Measurements from ENCODE around the gene CTNND2.

Gene CTNND2

DNA sequence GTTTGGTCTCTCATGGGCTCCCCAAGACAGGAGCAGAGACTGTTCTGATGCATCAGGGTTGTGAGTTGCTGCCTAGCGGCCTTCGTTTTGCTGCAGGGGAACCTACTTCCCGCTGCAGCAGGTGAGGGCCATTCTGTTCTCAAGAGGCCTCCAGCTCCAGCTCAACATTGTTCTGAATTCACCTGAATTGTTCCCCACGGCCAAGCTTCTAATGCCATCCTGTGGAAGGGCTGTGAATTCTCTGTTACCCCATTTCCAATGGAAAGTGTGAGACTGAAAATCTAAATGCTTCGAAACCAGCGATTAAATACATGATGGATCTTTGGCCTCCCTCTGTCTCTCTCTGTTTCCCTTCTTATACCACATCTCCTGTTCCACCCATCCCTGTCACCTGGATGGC is 794.1 kb downstream of the CTNND2 start:
- Histone ChIP-seq H3K9ac (ENCODE audit: low read length) (no peak overlapping the region), H3K27me3 (replicated peaks; ENCODE audit: control insufficient read depth, insufficient read depth, low read length) (no peaks in the 10 kb centered on the region), H3K9me3 (ENCODE audit: control insufficient read depth, low read length) (peaks cover 3% of the 10 kb centered on the region), H3K36me3 (ENCODE audit: control insufficient read depth, insufficient read depth, low read length, severe bottlenecking) (no peaks in the 10 kb centered on the region), H3K4me1 (ENCODE audit: control insufficient read depth, insufficient read depth, low read length) (no peaks in the 10 kb centered on the region), H3K4me3 (ENCODE audit: low read length) (no peak overlapping the region)
- no peak for DNase-seq (ENCODE audit: low read depth)

DNA sequence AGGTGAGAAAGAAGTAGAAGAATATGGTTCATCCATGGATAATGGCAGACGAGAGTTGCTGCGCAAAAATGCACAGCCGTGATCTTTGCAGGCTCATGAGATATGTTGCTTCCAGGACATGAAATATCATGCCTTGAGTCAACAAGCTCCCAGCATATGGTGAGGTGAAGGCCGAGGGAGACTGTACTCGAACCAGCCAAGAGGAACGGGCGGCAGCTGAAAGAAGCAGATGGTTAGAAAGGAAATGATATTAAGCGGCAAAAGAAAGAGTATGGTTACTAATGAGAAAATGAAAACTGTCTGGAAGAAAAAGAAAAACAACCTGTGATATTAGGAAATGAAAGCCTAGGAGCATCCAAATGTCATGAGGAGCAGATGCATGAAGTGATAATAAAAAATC is 798.5 kb downstream of the CTNND2 start:
- Histone ChIP-seq H3K27me3 (replicated peaks; ENCODE audit: control insufficient read depth, insufficient read depth, low read length) (no peaks in the 10 kb centered on the region), H3K4me3 (ENCODE audit: low read length) (no peak overlapping the region), H3K9ac (ENCODE audit: low read length) (no peak overlapping the region), H3K36me3 (ENCODE audit: control insufficient read depth, insufficient read depth, low read length, severe bottlenecking) (no peaks in the 10 kb centered on the region), H3K4me1 (ENCODE audit: control insufficient read depth, insufficient read depth, low read length) (no peaks in the 10 kb centered on the region), H3K9me3 (ENCODE audit: control insufficient read depth, low read length) (no peaks in the 10 kb centered on the region)
- no peak for DNase-seq (ENCODE audit: low read depth)

DNA sequence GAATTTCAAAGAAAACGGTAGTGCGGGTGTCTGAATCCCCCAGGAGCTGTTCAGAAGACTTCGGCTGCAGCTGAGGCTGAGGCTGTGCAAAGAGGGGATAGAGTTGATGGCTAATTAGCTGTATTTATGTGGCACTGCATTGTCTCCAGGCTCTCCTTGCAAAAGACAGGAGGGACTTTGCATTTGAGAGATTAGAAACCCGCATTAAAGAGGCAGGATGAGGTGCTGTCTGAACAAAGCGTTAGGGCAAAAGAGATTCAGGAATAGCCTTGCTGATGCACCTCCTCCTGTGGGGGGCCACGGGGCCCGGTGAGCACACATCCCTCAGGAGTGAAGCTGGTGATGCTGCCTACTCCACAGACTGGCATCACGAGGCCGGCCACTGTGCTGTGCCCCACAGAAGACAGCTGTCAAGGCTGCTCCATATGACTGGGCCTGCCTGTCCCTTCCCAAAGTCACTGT is 799.6 kb downstream of the CTNND2 start:
- Histone ChIP-seq H3K4me3 (ENCODE audit: low read length) (no peak overlapping the region), H3K4me1 (ENCODE audit: control insufficient read depth, insufficient read depth, low read length) (no peaks in the 10 kb centered on the region), H3K36me3 (ENCODE audit: control insufficient read depth, insufficient read depth, low read length, severe bottlenecking) (no peaks in the 10 kb centered on the region), H3K27me3 (replicated peaks; ENCODE audit: control insufficient read depth, insufficient read depth, low read length) (no peaks in the 10 kb centered on the region), H3K9me3 (ENCODE audit: control insufficient read depth, low read length) (no peaks in the 10 kb centered on the region), H3K9ac (ENCODE audit: low read length) (no peak overlapping the region)
- DNase-seq (ENCODE audit: low read depth) = no peak

DNA sequence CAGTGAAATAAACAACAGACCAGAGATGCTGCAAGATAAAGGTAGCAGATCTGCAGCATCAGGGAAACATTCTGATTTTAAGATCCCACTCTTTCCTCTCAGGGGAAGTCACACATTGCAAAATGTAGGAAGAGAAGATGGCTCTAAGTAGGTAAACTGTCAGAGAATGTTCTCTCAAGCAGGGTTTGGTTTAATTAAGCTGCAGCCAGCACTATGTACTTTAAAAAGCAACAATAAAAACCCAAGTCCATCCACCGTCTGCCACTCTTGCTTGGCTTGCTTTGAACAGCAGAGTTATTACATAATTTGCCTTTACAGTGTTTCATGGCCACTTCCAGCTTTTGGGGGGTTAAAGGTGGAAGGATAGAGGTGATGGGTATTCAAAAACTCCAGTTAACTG is 800.0 kb downstream of the CTNND2 start:
- no peaks in the 10 kb centered on the region for H3K9me3 ChIP-seq (ENCODE audit: control insufficient read depth, low read length)

DNA sequence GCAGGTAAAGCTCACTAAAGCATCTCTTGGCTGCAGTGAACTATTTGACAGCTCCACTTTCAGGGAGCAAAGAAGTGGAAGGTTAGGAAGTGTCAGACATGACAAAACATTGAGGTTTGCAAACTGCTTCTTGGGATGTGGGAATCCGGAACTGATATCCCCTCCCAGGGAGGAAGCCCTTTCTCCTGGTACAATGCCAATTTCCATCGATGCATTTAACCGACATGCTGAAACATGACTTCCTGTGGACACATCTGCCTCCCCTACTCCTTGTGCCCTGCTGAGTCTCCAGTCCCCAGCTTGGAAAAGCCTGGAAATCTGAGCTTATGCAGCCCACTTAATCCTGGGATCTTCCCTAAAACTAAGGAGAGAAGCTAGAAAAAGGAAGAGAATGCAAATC is 820.1 kb downstream of the CTNND2 start:
- no peak for DNase-seq (ENCODE audit: low read depth)
- no peaks in the 10 kb centered on the region for H3K4me1 ChIP-seq (ENCODE audit: control insufficient read depth, insufficient read depth, low read length)
- no peak overlapping the region for H3K9ac ChIP-seq (ENCODE audit: low read length)
- H3K27me3 ChIP-seq (replicated peaks; ENCODE audit: control insufficient read depth, insufficient read depth, low read length) = no peaks in the 10 kb centered on the region
- H3K9me3 ChIP-seq (ENCODE audit: control insufficient read depth, low read length) = peaks cover 15% of the 10 kb centered on the region
- no peak overlapping the region for H3K4me3 ChIP-seq (ENCODE audit: low read length)
- no peaks in the 10 kb centered on the region for H3K36me3 ChIP-seq (ENCODE audit: control insufficient read depth, insufficient read depth, low read length, severe bottlenecking)

More for the DNA sequence above, 800.0 kb downstream of the CTNND2 start:
- no peak for DNase-seq (ENCODE audit: low read depth)
- H3K4me1 ChIP-seq (ENCODE audit: control insufficient read depth, insufficient read depth, low read length) = no peaks in the 10 kb centered on the region
- H3K27me3 ChIP-seq (replicated peaks; ENCODE audit: control insufficient read depth, insufficient read depth, low read length) = no peaks in the 10 kb centered on the region
- H3K36me3 ChIP-seq (ENCODE audit: control insufficient read depth, insufficient read depth, low read length, severe bottlenecking) = no peaks in the 10 kb centered on the region
- no peak overlapping the region for H3K4me3 ChIP-seq (ENCODE audit: low read length)
- H3K9ac ChIP-seq (ENCODE audit: low read length) = no peak overlapping the region

DNA sequence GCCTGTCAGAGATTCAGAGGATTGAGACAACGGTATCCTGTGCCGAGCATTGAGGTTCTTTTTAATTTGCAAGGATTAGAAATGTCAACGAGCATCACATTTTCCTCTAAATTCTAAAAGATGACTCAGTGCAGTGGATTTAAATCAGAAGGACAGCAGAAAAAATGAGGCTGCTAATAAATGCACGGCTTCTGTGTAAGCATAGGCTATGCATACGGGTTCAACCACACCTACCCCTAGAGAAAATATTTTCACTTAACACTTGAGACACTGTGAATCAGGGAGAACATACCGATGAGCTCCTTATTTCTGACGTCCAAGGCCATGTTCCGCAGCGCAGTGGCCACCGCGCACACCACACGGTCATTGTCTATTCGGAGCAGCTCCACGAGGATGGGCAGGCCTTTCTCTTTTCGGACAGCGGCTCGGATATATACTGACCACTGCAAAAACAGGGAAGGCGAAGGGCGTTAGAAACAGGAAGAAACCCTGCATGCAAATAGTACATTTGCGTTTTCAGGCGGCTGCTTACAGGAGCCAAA is 821.8 kb downstream of the CTNND2 start:
- DNase-seq (ENCODE audit: low read depth) = no peak
- Histone ChIP-seq H3K36me3 (ENCODE audit: control insufficient read depth, insufficient read depth, low read length, severe bottlenecking) (no peaks in the 10 kb centered on the region), H3K4me1 (ENCODE audit: control insufficient read depth, insufficient read depth, low read length) (no peaks in the 10 kb centered on the region)

DNA sequence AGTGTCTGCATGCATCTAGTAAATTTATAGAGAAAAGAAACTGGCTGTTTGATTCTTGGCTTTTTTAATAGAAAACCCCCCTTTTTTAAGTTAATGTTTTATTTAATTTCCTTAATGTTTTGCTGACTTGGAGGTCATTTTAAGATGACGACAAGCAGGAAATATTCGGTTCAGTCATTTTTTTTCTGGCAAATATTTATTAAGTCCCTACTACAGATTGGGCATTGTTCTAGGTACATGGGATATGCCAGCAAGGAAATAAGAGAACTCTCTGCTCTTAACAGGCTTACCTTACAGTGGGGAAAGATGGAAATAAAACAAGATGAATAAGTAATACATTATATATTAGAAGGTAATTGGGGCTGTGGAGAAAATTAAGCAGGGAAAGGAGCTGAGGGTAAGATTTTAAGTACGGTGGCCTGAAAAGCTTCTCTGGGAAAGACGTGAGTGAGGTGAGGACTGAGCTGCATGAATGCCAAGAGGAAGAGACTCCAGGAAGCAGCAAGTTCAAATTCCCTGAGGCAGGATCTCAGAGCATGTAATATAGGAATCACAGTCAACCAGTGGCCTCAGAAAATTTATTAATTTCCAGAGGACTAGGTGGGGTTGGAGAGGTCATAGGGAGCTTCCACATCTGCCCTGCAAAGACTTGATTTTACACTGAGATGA is 827.2 kb downstream of the CTNND2 start:
- Histone ChIP-seq H3K27me3 (replicated peaks; ENCODE audit: control insufficient read depth, insufficient read depth, low read length) (peaks cover 10% of the 10 kb centered on the region), H3K9ac (ENCODE audit: low read length) (no peak overlapping the region), H3K4me3 (ENCODE audit: low read length) (no peak overlapping the region), H3K9me3 (ENCODE audit: control insufficient read depth, low read length) (no peaks in the 10 kb centered on the region), H3K4me1 (ENCODE audit: control insufficient read depth, insufficient read depth, low read length) (no peaks in the 10 kb centered on the region), H3K36me3 (ENCODE audit: control insufficient read depth, insufficient read depth, low read length, severe bottlenecking) (no peaks in the 10 kb centered on the region)
- DNase-seq (ENCODE audit: low read depth) = no peak

More for the DNA sequence above, 821.8 kb downstream of the CTNND2 start:
- Histone ChIP-seq H3K9me3 (ENCODE audit: control insufficient read depth, low read length) (peaks cover 4% of the 10 kb centered on the region), H3K9ac (ENCODE audit: low read length) (no peak overlapping the region), H3K27me3 (replicated peaks; ENCODE audit: control insufficient read depth, insufficient read depth, low read length) (no peaks in the 10 kb centered on the region), H3K4me3 (ENCODE audit: low read length) (no peak overlapping the region)

DNA sequence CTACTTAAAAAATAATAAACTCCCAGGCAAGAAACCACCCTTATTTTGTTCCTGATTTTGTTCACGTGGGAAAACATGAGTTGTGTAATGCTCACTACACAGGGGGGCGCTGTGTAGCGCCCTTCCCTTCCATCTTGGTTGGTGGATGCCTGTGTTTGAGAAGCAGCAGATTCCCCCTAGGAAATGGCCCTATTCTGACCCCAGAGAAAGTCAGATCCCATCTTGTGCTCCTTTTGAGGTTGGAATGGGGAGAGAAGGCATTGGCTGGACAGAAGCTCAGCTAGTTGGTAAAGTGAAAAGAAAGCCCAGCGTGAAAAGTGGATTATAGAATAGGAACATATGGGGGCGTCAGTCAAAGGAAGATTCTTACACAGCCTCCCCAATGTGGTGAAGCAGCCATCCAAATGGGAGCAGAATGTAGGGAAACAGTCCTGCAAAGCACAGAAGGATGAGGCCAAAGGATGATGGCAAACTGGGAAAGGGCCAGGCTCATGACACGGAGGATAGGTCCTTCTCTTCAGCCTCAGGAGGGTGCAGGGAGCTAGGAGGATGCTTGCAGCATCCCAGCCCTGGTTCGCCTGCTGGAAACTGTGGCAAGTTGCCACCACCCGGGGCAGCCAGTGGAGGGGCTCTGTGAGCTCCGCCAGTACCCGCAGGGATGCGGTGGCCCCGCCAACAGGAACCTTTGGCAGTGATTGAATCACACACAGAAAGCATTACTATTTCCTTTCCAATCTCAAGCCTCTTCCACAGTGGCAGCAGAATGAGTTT is 829.0 kb downstream of the CTNND2 start:
- H3K9me3 ChIP-seq (ENCODE audit: control insufficient read depth, low read length) = no peaks in the 10 kb centered on the region
- DNase-seq (ENCODE audit: low read depth) = no peak
- H3K36me3 ChIP-seq (ENCODE audit: control insufficient read depth, insufficient read depth, low read length, severe bottlenecking) = no peaks in the 10 kb centered on the region
- no peak overlapping the region for H3K4me3 ChIP-seq (ENCODE audit: low read length)
- H3K9ac ChIP-seq (ENCODE audit: low read length) = no peak overlapping the region
- H3K4me1 ChIP-seq (ENCODE audit: control insufficient read depth, insufficient read depth, low read length) = no peaks in the 10 kb centered on the region
- H3K27me3 ChIP-seq (replicated peaks; ENCODE audit: control insufficient read depth, insufficient read depth, low read length) = peaks cover 10% of the 10 kb centered on the region

DNA sequence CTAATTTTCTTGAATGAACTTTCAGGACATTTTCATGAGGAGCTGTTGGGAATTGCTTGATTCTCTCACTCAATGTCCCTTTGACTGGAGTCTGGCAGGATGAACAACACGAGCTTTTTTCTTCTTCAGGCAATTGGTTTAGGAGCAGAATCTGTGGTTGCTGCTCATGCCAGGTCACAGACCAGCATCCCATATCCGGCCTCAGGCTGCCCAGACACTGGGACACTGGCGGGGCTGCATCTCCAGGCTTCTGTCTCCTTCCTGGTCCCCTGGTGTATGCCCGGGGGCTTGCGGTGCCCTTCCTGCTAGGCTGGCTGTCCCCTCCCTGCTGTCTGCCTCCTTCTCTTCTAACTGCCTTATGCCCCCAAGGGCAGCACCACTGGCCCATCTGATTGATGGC is 831.7 kb downstream of the CTNND2 start:
- Histone ChIP-seq H3K36me3 (ENCODE audit: control insufficient read depth, insufficient read depth, low read length, severe bottlenecking) (no peaks in the 10 kb centered on the region), H3K9ac (ENCODE audit: low read length) (no peak overlapping the region), H3K4me3 (ENCODE audit: low read length) (no peak overlapping the region), H3K4me1 (ENCODE audit: control insufficient read depth, insufficient read depth, low read length) (no peaks in the 10 kb centered on the region), H3K27me3 (replicated peaks; ENCODE audit: control insufficient read depth, insufficient read depth, low read length) (peaks cover 10% of the 10 kb centered on the region), H3K9me3 (ENCODE audit: control insufficient read depth, low read length) (no peaks in the 10 kb centered on the region)
- no peak for DNase-seq (ENCODE audit: low read depth)

DNA sequence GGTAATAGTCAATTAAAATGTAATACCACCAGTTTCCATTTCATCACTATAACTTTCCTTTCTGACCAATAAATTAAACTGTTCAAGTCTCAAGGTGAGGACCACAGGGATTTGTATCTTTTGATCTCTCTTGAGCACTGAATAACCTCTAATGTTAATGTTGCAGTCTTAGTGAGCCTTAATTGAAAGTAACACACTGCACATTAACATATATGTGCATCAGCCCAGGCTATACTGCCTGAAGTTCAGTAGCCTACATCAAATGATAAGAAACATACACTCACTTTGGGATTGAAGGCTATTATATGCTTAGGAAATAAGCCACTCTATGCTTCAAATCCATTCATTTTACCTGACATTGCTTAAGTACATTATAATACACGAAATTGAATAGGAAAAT is 832.2 kb downstream of the CTNND2 start:
- no peak for DNase-seq (ENCODE audit: low read depth)
- Histone ChIP-seq H3K27me3 (replicated peaks; ENCODE audit: control insufficient read depth, insufficient read depth, low read length) (peaks cover 10% of the 10 kb centered on the region), H3K9ac (ENCODE audit: low read length) (no peak overlapping the region), H3K9me3 (ENCODE audit: control insufficient read depth, low read length) (no peaks in the 10 kb centered on the region), H3K4me1 (ENCODE audit: control insufficient read depth, insufficient read depth, low read length) (no peaks in the 10 kb centered on the region), H3K36me3 (ENCODE audit: control insufficient read depth, insufficient read depth, low read length, severe bottlenecking) (no peaks in the 10 kb centered on the region), H3K4me3 (ENCODE audit: low read length) (no peak overlapping the region)

DNA sequence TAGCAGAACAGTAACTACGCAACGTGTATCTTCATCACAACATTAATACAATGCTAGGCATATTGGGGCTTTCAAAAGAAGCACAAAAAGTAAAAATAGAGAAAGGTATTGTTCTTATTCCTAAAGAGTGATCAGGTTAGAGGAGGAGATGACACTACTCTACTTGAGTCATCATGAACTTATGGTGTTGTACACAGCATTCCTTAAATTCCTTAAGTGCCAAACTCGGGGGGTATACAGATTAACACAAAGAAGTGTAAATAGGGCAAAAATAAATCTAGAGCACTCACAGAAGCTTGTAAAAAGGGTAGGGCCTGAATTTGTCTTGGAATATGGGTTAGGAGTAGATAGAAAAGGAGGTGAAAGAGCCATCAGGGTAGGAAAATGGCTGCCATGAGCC is 835.2 kb downstream of the CTNND2 start:
- Histone ChIP-seq H3K4me1 (ENCODE audit: control insufficient read depth, insufficient read depth, low read length) (no peaks in the 10 kb centered on the region), H3K9me3 (ENCODE audit: control insufficient read depth, low read length) (no peaks in the 10 kb centered on the region), H3K36me3 (ENCODE audit: control insufficient read depth, insufficient read depth, low read length, severe bottlenecking) (no peaks in the 10 kb centered on the region), H3K27me3 (replicated peaks; ENCODE audit: control insufficient read depth, insufficient read depth, low read length) (peaks cover 3% of the 10 kb centered on the region), H3K4me3 (ENCODE audit: low read length) (no peak overlapping the region), H3K9ac (ENCODE audit: low read length) (no peak overlapping the region)
- DNase-seq (ENCODE audit: low read depth) = no peak
